ENCODE results near the gene CACNG4. TPM values are rescaled to one million over a fixed set of nuclear protein-coding genes. Genes with fewer than 3 reads are reported as not detected.
A peak's percentile ranks its signal among the peaks of the same experiment; 100 is the strongest.

The CACNG4 gene
- total and polyA plus RNA-seq, 2 of the 4 experiments (the other 2 are of a cell fraction): under 0.01 to 0.53 TPM

DNA sequence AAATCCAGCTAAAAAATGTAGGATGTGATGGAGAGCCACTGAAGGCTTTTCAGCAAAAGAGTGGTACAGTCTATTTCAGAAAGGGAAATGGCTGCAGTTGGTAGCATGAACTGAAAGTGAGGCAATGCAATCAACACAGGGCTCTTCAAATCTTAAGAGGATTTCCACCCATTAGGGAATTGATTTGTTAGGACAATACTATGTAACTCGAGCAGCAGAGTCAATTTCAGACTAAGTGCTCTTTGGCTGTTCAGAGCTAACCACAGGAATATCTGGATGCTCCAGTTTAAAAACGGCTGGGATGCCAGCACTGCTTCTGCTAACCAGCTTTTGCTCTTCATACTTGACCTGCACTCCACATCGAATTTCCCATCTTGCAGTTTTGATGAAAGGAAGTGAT, 104.5 kb downstream of the CACNG4 start:
- Histone ChIP-seq H2BK15ac (ENCODE audit: low read depth, low read length) (no peak overlapping the region), H3K18ac (ENCODE audit: low read depth, low read length) (no peak overlapping the region), H3K56ac (ENCODE audit: extremely low read depth, insufficient read depth, low read length) (no peak overlapping the region), H2BK5ac (ENCODE audit: low read depth, low read length, poor library complexity, severe bottlenecking) (no peak overlapping the region), H3K9me3 (ENCODE audit: control insufficient read depth, insufficient read depth, low read length) (no peaks in the 10 kb centered on the region), H2AK9ac (replicated peaks; ENCODE audit: low read depth, low read length, poor library complexity) (no peak overlapping the region), H3K9ac (ENCODE audit: low read depth, low read length) (no peak overlapping the region), H2AK5ac (ENCODE audit: low read depth, low read length) (no peak overlapping the region), H3K4me2 (ENCODE audit: low read depth, low read length) (no peak overlapping the region), H4K91ac (ENCODE audit: insufficient read depth, low read depth, low read length) (no peak overlapping the region), H2BK120ac (ENCODE audit: low read depth, low read length) (no peak overlapping the region), H4K8ac (ENCODE audit: low read depth in 2 of 2, low read length in 2 of 2) (no peak overlapping the region), H2AFZ (replicated peaks; ENCODE audit: low read length, poor library complexity) (no peak overlapping the region), H3K27ac (ENCODE audit: insufficient read depth, low read length) (no peak overlapping the region), H3K4ac (ENCODE audit: low read depth, low read length) (no peak overlapping the region), H4K20me1 (ENCODE audit: insufficient read depth, low read length) (no peaks in the 10 kb centered on the region), H3K9me1 (ENCODE audit: insufficient read depth, low read length) (0 out of 2 replicates have a peak, but pooled peaks cover 2% of the 10 kb centered on the region), H3K27me3 (ENCODE audit: control insufficient read depth, insufficient read depth, low read length) (no peaks in the 10 kb centered on the region), H3K4me3 (ENCODE audit: insufficient read depth, low read depth, low read length) (no peak overlapping the region), H3K36me3 (ENCODE audit: control insufficient read depth, insufficient read depth, low read length) (peaks cover 5% of the 10 kb centered on the region; the same call in 1 of the 2 replicates), H4K5ac (ENCODE audit: low read depth, low read length) (no peak overlapping the region), H3K4me1 (ENCODE audit: control insufficient read depth, insufficient read depth, low read length) (no peaks in the 10 kb centered on the region), H2BK20ac (ENCODE audit: low read depth, low read length) (no peak overlapping the region), H3K23ac (ENCODE audit: low read depth, low read length) (no peak overlapping the region), H3K14ac (replicated peaks; ENCODE audit: low read depth, low read length) (no peak overlapping the region), H3K79me1 (ENCODE audit: low read depth in 1 of 2, low read length in 2 of 2) (no peaks in the 10 kb centered on the region; a peak in 1 of 4 replicates)
- dilution Hi-C loops (cut with HindIII; ENCODE audit: low sequenced_read_pairs, unreplicated experiment) (no loop called here), intact Hi-C loops (cut with micrococcal nuclease) (no loop called here), in situ Hi-C loops (cut with MboI; ENCODE audit: low sequenced_read_pairs) (no loop called here)
- BruUV-seq (replicated peaks): no TSS peak
- TF ChIP-seq RFX5 (IDR thresholded peaks at IDR 0.05; ENCODE audit: low read depth, low read length) (no peak), FOS (IDR thresholded peaks at IDR 0.05; ENCODE audit: low read depth, low read length) (no peak), CHD1 (IDR thresholded peaks at IDR 0.05; ENCODE audit: low read depth, low read length) (no peak), BHLHE40 (IDR thresholded peaks at IDR 0.05; ENCODE audit: low read depth, low read length) (no peak), MXI1 (IDR thresholded peaks at IDR 0.05; ENCODE audit: borderline replicate concordance, low read depth, low read length) (no peak), CEBPB (IDR thresholded peaks at IDR 0.05; ENCODE audit: low read depth, low read length) (no peak), POLR2A (IDR thresholded peaks at IDR 0.05; ENCODE audit: low read depth, low read length) (no peak), MAFK (IDR thresholded peaks at IDR 0.05; ENCODE audit: low read depth, low read length) (no peak), MAZ (IDR thresholded peaks at IDR 0.05; ENCODE audit: borderline replicate concordance, low read depth, low read length) (no peak)
- TF ChIP-seq, protein P1, sequence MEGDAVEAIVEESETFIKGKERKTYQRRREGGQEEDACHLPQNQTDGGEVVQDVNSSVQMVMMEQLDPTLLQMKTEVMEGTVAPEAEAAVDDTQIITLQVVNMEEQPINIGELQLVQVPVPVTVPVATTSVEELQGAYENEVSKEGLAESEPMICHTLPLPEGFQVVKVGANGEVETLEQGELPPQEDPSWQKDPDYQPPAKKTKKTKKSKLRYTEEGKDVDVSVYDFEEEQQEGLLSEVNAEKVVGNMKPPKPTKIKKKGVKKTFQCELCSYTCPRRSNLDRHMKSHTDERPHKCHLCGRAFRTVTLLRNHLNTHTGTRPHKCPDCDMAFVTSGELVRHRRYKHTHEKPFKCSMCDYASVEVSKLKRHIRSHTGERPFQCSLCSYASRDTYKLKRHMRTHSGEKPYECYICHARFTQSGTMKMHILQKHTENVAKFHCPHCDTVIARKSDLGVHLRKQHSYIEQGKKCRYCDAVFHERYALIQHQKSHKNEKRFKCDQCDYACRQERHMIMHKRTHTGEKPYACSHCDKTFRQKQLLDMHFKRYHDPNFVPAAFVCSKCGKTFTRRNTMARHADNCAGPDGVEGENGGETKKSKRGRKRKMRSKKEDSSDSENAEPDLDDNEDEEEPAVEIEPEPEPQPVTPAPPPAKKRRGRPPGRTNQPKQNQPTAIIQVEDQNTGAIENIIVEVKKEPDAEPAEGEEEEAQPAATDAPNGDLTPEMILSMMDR (conservative IDR thresholded peaks at IDR 0.05; ENCODE audit: low read depth, low read length): no peak
- WGBS, 2 experiments (ENCODE audit: extremely low coverage in 2 of 2, insufficient read length in 1 of 2): no CpG with 5 or more reads among the region's 3 CpGs
- ChIA-PET POLR2A (ENCODE audit: unreplicated experiment) (no interaction called here), CTCF (no interaction called here)
- no peak for ATAC-seq (ENCODE audit: low read depth)
- DNase-seq: peak; percentile 7

All from IMR-90 (cell line).